Esophagus squamous epithelium (tissue), 5 donors: Measurements from ENCODE around the gene PKN1. TPM values are rescaled to one million over a fixed set of nuclear protein-coding genes. Genes with fewer than 3 reads are reported as not detected.

ENCODE experiments used
- DNase-seq: peaks from one replicate; lab custom pipeline; 2025; lab: John Stamatoyannopoulos, UW
- H3K27ac ChIP-seq, 4 donors: fragments of 200-600 bp; sonication (generic); one replicate each; pipeline ENCODE4 v1.5.1; 2016 to 2019; ENCODE audit warnings: mild to moderate bottlenecking in 1 of 4
- H3K27me3 ChIP-seq, 4 donors: fragments of 200-600 bp; sonication (generic); 1 replicate in 3 of 4; 2 replicates in 1 of 4; pipeline versions ENCODE4 v1.5.1 to v1.6.0; 2017 to 2021; ENCODE audit warnings: antibody characterized with exemption in 1 of 4
- H3K36me3 ChIP-seq, 3 donors: fragments of 200-600 bp; sonication (generic); one replicate each; pipeline ENCODE4 v1.5.1; 2016 to 2019
- H3K4me1 ChIP-seq, 3 donors: fragments of 200-600 bp; sonication (generic); one replicate each; pipeline ENCODE4 v1.5.1; 2017 to 2019
- H3K4me3 ChIP-seq, 4 donors: fragments of 200-600 bp; sonication (generic); 1 replicate in 3 of 4; 2 replicates in 1 of 4; pipeline ENCODE4 v1.5.1; 2016 to 2019; ENCODE audit warnings: mild to moderate bottlenecking in 2 of 4, moderate library complexity in 1 of 4
- H3K9me3 ChIP-seq, 3 donors: fragments of 200-600 bp; sonication (generic); one replicate each; pipeline ENCODE4 v1.5.1; 2016 to 2019
- POLR2A ChIP-seq, 4 donors: fragments of 450-650 bp; IDR thresholded peaks; one replicate each; pipeline ENCODE4 v1.6.1; 2017; ENCODE audit warnings: antibody characterized with exemption in 4 of 4, mild to moderate bottlenecking in 4 of 4, moderate library complexity in 3 of 4
- WGBS, 2 donors: methylation state at CpG; one replicate each; pipeline ENCODE4 v1.1.5; 2018; 5-methylcytosine and 5-hydroxymethylcytosine counted together
- intact Hi-C: fragments of 100-400 bp; cut with DNase I; formaldehyde crosslinking; loops from one replicate; pipeline ENCODE4 v1.15.0; 2022
- total RNA-seq, 4 donors: library from RNA; depleted of rRNA; stranded (reverse); fragments of >200 nt; gene quantifications; one replicate each; pipeline ENCODE4 v1.1.0, GENCODE V29; 2016
- TF ChIP-seq, protein P1 (sequence below), 6 experiments: fragments of 450-650 bp in 4 of 6; fragments of 200-600 bp in 2 of 6; sonication (generic) in 2 of 6; IDR thresholded peaks; one replicate each; pipeline ENCODE4 v1.5.1; 2016 to 2019; ENCODE audit warnings: antibody characterized with exemption in 6 of 6, mild to moderate bottlenecking in 4 of 6, moderate library complexity in 4 of 6
- donor health status: DM: yes; HTN: yes; CAD: no.

PKN1 gene
- total RNA-seq, 4 donors from 2014 or later: 6.1 to 38.3 (median 21.0) TPM

DNA sequence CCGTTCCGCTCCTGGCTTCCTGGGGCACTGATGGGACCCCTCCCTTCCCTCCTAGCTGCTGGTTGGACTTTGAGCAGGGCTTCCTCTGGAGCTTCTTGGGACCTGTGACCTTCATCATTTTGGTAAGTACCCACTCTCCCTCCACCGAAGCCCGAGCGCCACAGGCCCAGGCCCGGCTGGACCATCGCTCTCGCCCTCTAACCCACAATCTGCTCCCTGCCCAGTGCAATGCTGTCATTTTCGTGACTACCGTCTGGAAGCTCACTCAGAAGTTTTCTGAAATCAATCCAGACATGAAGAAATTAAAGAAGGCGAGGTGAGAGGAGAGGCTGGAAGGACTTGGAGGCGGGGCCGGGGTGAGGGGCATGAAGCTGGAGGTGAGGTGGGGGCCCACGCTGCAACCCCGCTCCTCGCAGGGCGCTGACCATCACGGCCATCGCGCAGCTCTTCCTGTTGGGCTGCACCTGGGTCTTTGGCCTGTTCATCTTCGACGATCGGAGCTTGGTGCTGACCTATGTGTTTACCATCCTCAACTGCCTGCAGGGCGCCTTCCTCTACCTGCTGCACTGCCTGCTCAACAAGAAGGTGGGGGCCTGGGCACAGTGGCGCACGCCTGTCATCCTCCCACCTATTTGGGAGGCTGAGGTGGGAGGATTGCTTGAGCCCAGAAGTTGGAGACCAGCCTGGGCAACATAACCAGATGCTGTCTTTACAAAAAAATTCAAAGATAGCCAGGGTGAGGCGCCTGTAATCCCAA lies 26.3 kb upstream of the PKN1 start:
- DNase-seq: no peak
- Histone ChIP-seq H3K27me3 (no peaks in the 10 kb centered on the region), H3K36me3 (peaks cover 35 to 80% (median 43%) of the 10 kb centered on the region in 3 donors), H3K4me1 (peaks cover 0 to 32% (median 9%) of the 10 kb centered on the region in 3 donors), H3K4me3 (no peak overlapping the region), H3K9me3 (no peaks in the 10 kb centered on the region), H3K27ac (peak overlapping the region in 3 of 4 donors; percentile 58 to 84 (median 79))
- 90 to 91% methylated on average over 1 to 15 of the region's 27 CpGs for WGBS, 2 donors
- TF ChIP-seq, protein P1, sequence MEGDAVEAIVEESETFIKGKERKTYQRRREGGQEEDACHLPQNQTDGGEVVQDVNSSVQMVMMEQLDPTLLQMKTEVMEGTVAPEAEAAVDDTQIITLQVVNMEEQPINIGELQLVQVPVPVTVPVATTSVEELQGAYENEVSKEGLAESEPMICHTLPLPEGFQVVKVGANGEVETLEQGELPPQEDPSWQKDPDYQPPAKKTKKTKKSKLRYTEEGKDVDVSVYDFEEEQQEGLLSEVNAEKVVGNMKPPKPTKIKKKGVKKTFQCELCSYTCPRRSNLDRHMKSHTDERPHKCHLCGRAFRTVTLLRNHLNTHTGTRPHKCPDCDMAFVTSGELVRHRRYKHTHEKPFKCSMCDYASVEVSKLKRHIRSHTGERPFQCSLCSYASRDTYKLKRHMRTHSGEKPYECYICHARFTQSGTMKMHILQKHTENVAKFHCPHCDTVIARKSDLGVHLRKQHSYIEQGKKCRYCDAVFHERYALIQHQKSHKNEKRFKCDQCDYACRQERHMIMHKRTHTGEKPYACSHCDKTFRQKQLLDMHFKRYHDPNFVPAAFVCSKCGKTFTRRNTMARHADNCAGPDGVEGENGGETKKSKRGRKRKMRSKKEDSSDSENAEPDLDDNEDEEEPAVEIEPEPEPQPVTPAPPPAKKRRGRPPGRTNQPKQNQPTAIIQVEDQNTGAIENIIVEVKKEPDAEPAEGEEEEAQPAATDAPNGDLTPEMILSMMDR (IDR thresholded peaks at IDR 0.05): no peak
- TF ChIP-seq POLR2A (IDR thresholded peaks at IDR 0.05): no peak
- intact Hi-C loops: loop anchor here (10.0 kb wide), 1 partner anchor 52 kb away; no protein-coding TSS in a partner anchor

DNA sequence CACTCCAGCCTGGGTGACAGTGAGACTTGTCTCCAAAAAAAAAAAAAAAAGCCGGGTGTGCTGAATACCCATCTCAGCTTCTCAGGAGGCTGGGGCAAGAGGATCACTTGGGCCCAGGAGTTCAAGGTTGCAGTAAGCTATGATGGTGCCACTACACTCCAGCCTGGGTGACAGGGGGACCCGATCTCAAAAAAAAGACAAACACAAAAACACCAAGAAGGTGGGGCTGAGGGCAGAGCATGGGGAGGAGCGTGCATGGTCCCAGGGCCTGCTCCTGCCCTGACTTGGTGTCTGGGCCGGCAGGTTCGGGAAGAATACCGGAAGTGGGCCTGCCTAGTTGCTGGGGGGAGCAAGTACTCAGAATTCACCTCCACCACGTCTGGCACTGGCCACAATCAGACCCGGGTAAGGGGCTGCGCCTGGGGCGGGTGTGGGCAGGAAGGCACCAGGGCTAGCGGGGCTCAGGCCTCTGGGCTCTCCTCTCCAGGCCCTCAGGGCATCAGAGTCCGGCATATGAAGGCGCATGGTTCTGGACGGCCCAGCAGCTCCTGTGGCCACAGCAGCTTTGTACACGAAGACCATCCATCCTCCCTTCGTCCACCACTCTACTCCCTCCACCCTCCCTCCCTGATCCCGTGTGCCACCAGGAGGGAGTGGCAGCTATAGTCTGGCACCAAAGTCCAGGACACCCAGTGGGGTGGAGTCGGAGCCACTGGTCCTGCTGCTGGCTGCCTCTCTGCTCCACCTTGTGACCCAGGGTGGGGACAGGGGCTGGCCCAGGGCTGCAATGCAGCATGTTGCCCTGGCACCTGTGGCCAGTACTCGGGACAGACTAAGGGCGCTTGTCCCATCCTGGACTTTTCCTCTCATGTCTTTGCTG lies 25.3 kb upstream of the PKN1 start:
- Histone ChIP-seq H3K4me3 (no peak overlapping the region), H3K36me3 (peaks cover 45 to 82% (median 53%) of the 10 kb centered on the region in 3 donors), H3K4me1 (peaks cover 0 to 32% (median 9%) of the 10 kb centered on the region in 3 donors), H3K27ac (no peak overlapping the region), H3K27me3 (no peaks in the 10 kb centered on the region), H3K9me3 (no peaks in the 10 kb centered on the region)
- 48 to 63% methylated on average over 6 to 10 of the region's 20 CpGs for WGBS, 2 donors
- no peak for TF ChIP-seq POLR2A (IDR thresholded peaks at IDR 0.05)
- TF ChIP-seq, protein P1 (IDR thresholded peaks at IDR 0.05): no peak
- DNase-seq: no peak
- intact Hi-C loops: loop anchor here (10.0 kb wide), 1 partner anchor 53 kb away; no protein-coding TSS in a partner anchor

DNA sequence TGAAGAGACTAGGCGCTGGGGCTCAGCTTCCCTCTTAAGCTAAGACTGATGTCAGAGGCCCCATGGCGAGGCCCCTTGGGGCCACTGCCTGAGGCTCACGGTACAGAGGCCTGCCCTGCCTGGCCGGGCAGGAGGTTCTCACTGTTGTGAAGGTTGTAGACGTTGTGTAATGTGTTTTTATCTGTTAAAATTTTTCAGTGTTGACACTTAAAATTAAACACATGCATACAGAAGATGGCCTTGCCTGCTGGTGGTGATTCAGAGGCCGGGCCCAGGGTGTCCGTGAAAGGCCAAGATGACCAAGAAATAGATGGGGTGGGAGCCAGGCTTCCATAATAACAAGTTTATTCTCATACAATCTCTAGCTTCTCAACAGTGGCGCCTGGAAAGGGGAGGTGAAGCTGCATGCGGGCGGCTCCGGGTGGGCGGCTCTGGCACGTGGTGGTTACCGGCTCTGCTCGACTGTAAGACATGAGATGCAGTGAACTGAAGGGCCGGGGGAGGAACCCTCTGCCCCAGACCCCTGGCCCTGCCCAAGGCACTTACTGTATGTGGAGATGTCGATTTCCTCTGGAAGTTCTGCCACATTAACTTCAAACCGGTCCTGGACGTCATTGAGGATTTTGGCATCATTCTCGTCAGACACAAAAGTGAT lies 24.5 kb upstream of the PKN1 start:
- Histone ChIP-seq H3K4me3 (no peak overlapping the region), H3K36me3 (peaks cover 49 to 86% (median 56%) of the 10 kb centered on the region in 3 donors), H3K27me3 (no peaks in the 10 kb centered on the region), H3K4me1 (peaks cover 4 to 40% (median 13%) of the 10 kb centered on the region in 3 donors), H3K9me3 (no peaks in the 10 kb centered on the region), H3K27ac (no peak overlapping the region)
- intact Hi-C loops: loop anchor here (10.0 kb wide), 1 partner anchor 54 kb away; no protein-coding TSS in a partner anchor
- TF ChIP-seq, protein P1 (IDR thresholded peaks at IDR 0.05): no peak
- no peak for TF ChIP-seq POLR2A (IDR thresholded peaks at IDR 0.05)
- DNase-seq: no peak
- 76 to 81% methylated on average over 5 to 13 of the region's 20 CpGs for WGBS, 2 donors

DNA sequence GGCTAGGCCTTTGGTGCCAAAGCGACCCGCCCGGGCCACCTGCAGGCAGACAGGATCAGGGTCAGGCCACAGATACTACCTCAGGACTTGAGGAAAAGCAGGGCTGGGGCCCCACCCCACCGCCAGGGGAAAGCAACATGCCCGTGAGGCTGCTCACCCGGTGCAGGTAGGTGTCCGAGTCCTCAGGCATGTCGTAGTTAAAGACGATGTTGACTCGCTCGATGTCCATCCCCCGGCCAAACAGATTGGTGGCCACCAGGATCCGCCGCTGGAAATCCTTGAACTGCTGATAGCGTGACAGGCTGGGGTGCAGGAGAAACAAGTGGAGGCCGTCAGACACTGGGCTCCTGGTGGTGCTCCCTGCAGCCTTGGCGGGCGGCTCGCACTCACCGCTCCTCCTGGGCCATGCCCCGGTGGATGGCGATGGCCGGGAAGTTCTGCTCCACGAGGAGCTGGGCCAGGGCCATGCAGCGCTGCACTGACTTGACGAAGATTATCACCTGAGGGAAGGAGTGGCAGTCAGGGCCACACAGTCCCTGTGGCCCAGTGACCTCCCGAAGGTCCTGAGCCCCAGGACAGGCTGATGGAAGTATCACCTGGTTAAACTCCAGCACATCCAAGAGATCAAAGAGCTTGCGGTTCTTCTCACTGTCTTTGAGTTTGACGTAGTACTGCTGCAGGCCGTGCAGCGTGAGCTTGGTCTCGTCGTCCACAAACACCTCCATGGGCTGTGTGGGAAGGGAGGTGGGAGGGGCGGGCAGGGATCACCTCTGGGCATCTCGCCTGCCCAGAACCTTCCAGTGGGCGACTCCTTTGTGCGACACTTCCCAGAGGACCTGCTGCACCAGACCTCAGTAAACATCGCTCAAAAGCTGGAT lies 23.7 kb upstream of the PKN1 start:
- Histone ChIP-seq H3K9me3 (no peaks in the 10 kb centered on the region), H3K27me3 (no peaks in the 10 kb centered on the region), H3K36me3 (peaks cover 49 to 84% (median 56%) of the 10 kb centered on the region in 3 donors), H3K4me1 (peaks cover 12 to 48% (median 18%) of the 10 kb centered on the region in 3 donors), H3K4me3 (no peak overlapping the region), H3K27ac (peak overlapping the region in 1 of 4 donors; percentile 39)
- 81 to 87% methylated on average over 14 to 26 of the region's 38 CpGs for WGBS, 2 donors
- no peak for TF ChIP-seq POLR2A (IDR thresholded peaks at IDR 0.05)
- TF ChIP-seq, protein P1 (IDR thresholded peaks at IDR 0.05): no peak
- intact Hi-C loops: loop anchor here (10.0 kb wide), 1 partner anchor 55 kb away; no protein-coding TSS in a partner anchor
- DNase-seq: no peak
